A673 (cell line): ENCODE results near the gene CACHD1.

ENCODE experiments used
- CTCF ChIP-seq: fragments of 300-800, 200-600 bp; sonication (generic); conservative IDR thresholded peaks from 2 replicates; pipeline ENCODE4 v1.5.1; 2017; ENCODE audit warnings: low read depth, mild to moderate bottlenecking, antibody characterized with exemption, low read length, moderate library complexity, mixed read lengths
- EZH2 ChIP-seq: fragments of 200-600 bp; sonication (generic); IDR thresholded peaks from 2 replicates; pipeline ENCODE4 v1.6.1; 2017; ENCODE audit warnings: borderline replicate concordance, low read depth, mild to moderate bottlenecking, mixed read lengths, antibody characterized with exemption, low read length; ENCODE audit not compliant: poor library complexity, severe bottlenecking

GRCh38 chr1:64664299-64664698 lies 194.4 kb downstream of the CACHD1 start:
- TF ChIP-seq CTCF (no peak), EZH2 (no peak)
